SW 1271 (cell line): ENCODE data around the gene FGFR2.
"Not testable (repeated sequence)": the region's sequence is repeated elsewhere in the genome, so short reads cannot be mapped to it uniquely, and the experiment has no call there.

ENCODE experiments used
- DNase-seq, 2 experiments: peaks; one replicate each; lab custom pipeline; 2025; lab: John Stamatoyannopoulos, UW

FGFR2 gene

DNA sequence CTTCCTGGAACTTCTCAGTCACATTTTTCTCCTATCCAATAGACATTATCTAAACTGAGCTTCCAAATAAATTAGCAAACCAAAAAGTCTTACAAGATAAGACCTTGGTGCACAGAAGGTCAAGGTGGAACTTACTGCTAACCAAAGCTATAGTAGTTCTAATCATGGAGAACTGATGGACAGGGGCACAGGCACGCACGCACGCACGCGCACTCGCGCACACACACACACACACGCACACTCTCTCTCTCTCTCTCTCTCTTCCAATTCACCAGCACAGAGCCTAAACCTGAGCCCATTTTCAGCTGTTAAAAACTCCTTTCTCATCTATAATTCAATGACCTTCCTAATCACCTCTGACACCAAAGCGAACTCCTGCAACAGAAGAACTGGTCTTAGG lies 7.5 kb downstream of the FGFR2 start:
- no peak for DNase-seq

DNA sequence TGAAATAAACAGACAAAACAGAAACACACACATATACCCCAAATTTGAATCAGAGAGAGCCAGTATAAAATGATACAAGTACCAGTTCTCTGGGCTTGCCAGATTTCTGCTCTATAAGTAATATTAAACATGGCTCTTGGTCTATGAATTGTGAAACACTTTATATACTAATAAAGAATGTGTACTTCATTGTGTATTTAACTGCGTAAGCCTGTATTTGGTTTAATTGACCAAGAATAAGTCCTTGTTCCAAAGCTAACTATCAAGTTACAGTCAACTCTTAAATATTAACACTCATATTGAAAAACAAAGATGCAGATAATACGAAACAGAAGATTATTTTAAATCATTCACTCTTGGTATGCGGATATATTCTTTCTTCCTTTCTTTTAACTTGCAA lies 8.7 kb downstream of the FGFR2 start:
- no peak for DNase-seq

DNA sequence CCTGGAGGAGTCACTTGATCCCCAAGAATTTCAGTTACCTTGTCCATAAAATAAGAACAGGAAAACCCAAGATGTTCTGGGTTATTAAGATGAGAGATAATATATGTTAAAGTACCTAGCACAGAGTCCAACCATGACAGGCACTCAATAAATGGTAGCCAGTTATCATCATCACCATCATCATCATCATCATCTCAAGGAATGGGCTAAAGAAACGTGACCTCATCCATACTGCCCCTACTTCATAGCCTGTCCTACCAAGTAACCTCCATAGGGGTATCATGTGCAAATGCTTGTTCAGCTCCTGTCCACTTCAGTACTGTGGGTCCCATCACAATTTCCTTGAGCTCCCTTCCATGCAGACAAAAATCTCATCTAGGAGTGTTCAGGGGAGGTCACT lies 14.4 kb downstream of the FGFR2 start:
- DNase-seq, result no peak

DNA sequence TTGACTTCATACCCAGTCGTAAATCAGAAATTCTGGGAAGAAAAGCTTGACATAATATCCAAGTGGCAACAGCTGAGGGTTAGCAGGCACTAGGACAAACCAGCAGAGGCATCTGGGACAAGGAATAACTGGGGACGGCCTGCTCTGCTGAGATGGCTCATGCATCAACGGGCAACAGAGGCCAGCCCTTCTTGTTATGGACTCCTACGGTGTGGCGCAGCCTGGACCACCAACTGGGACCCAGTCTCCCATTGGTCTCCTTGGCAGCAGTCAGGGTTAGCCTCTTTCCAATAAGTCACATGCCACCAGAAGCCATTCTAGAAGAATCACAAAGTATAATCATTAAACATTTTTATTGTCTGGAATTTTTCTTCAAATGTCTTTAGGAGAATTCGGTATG lies 15.0 kb downstream of the FGFR2 start:
- no peak for DNase-seq

DNA sequence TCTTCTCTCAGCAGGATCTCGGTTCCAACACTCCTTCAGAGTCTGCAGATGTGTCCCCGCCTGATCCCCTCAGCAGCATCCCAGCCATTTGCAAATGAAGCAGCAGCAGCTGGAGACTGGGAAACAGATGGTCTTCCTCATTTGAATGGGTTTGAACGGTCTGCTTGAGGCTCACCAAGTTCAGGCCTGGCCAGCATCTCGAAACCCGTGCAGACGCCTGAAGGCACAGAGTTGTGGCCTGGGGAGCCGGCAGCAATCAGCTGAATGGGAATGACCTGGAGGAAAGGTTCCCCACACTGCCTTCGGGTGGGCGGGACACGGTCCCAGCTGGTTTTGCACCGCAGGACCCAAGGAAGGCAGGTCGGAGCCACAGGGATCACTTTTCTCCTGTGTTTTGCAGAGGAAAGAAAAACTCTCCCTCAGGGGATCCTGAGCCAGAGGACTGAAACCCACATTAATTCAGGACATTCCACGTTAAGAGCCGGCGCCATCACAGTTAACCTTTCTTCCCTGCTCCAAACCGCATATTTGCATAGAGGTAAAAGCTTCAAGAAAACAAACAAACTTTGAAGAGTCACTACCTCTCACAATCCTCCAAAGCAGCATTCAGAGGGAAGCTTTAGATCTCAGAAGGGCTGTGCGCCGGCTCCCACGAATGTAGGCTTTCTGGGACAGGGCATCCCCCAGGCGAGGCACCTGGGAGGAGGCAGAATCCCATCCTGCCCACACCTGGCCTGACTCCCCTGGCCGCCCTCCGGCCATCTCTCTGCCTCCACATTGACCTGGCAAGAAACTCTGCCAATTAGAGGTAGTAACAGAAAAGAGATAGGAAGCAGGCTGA lies 17.7 kb downstream of the FGFR2 start:
- no peak for DNase-seq

DNA sequence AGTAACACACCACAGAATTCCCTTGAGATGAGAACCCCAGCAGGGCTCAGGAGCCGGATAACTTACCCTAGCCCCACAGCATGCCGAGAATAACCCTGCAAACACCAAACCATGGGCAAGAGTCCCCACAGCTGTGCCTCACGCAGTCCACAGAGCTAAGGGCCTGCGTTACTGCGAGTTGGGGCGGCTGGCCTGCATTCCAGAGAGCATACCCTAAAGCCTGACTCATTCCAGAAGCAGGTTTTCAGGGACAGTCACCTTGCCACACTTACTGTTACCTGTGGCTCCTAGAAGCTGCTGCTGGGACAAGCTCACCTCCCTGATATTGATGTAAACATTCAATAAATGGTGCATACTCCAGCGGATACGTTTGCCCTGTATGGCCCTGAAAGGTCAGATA lies 18.6 kb downstream of the FGFR2 start:
- DNase-seq, result no peak

DNA sequence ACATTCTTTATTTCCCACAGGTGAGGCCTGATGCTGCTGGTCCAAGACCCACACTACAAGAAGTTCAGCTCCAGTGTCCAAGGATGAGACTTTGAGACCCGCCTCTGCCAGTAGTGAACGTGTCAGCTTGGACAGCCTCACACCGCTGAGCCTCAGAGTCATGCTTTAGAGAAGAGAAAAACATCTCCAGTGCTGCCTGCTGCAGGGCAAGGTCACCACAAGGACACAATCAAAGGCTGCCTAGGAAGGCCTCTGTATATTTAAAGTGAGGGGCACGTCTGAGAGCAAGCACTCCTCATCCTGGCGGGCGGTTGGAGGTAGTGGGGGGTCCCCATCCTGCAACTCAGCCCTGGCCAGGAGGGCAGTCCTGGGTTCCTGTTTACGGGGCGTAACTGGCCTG lies 19.3 kb downstream of the FGFR2 start:
- no peak for DNase-seq

DNA sequence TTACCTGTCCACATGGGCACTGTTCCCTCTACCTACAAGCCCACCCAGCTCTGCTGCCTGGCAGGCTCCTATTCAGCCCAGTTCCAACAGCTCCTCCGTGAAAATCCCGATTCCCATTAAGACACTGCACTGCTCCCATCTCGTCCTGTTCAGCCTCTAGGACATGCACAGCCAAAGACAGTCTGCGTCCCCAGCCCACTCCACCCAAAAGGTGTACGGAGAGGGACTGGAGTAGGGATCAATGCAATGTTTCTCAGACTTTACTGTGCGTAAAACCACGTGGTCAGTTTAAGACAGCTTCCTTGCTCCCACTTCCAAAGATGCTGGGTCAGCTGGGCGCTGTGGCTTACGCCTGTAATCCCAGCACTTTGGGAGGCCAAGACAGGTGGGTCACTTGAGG lies 19.9 kb downstream of the FGFR2 start:
- DNase-seq, result no peak

DNA sequence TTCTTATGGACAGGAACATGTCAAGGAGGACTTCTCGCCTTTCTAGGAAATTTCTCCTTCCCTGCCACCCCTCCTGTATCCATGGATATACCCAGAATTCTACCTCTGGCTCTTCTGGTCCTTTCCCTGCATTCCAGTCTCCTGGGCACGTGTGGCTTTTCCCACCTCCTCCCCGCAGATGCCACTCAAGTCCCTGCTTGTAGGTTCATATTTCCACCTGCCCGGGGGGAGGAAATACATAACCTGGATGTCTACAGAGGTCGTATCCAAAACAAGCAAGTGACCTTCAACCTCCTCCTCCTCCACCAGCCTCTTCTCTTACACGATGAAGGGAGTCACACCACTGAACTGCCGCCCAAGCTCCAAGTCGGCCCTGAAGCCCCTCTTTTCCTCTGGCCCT lies 20.7 kb downstream of the FGFR2 start:
- no peak for DNase-seq

DNA sequence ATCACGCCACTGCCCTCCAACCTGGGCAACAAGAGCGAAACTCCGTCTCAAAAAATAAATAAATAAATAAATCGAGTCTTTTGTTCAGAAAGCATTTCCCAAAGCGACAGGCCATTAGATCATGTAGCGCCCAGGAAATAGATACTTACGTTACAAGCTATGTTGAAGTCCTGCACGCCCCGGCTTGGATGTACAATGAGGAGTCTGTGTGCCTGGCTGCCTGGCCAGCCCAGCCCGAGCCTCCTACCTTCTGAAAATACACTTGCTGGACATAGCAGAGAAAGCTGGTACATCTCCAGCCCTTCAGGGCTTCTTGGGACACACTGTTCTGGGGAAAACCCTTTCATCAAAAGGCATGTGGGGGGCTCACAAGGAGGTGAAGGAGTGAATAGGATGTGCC lies 22.1 kb downstream of the FGFR2 start:
- DNase-seq, result no peak

DNA sequence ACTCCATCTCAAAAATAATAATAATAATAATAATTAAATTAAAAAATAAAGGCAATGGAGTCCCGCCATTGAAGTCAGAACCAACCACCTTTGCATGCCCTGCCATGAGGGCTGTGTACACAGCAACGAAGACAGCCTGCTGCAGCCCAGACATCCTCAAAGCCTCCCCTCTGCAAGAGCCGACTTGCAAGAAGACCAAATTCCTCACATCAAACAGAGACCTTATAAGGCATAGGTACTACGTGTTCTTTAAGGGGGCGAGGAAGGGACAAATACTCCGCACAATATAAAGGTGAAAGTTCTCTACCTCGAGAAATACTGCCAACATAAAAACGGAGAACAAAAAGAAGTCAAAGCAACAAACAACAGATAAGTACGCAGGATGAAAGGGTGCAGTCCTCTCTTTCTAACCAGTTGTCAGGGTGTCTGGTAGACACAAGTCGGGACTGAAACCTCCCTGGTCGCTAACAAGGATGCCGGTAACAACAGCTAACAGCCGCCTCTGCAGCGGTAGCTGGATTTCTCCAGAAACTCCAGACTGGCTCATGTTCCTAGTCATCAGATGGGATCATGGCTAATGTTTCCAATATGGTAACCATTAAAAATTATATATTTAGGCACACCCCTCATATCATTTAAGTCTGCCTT lies 23.6 kb downstream of the FGFR2 start:
- DNase-seq, result no peak

DNA sequence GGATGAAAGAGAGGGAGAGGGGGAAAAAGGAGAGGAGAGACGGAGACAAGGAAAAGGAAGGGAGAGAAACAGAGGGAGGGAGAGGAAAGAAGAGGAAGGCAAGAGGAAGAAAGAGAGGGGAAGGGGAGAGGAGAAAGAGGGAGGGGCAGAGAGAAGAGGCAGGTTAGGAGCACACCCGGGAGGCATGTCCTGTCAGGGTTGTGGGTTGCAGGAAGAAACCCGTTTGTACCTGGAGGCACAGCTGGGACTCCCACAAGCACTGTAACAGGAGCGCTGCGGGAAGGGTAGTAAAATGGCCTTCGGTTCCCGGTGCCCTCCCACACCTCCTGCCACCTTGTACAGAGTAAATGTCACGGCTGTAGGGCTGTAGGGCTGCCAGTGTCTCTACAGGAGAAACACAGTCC lies 24.7 kb downstream of the FGFR2 start:
- DNase-seq, result no peak

DNA sequence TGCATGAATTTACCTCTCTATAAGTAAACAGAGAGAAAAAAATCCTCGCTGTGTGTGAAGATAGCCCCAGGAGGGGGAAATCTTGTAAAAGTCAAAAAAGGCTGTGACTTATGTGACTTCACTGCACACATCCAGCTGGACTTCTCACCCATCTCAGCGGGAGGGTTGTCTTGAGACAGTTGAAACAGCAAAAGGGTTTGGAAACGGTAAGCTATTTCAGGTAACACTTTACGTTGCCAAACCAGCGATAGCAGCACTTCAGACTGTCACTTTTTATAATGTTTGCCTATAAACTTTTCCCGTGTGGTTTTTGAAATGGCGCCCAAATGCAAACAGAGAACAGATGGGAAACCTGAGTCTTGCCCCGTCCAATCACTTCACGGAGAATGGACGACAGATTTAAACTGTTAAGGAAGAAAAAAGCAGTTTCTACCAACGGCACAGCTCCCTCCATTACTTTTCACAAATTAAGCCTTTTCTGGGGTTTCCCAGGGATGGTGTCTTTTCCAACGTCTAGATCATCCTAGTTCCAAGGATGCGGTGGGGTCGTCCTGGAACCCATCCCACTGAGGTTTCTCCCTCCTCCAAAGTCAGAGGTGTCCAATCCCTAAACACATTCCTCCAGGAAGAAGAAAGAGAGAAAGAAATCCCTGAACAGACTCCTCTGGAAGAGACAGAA lies 25.2 kb downstream of the FGFR2 start:
- DNase-seq, result no peak

DNA sequence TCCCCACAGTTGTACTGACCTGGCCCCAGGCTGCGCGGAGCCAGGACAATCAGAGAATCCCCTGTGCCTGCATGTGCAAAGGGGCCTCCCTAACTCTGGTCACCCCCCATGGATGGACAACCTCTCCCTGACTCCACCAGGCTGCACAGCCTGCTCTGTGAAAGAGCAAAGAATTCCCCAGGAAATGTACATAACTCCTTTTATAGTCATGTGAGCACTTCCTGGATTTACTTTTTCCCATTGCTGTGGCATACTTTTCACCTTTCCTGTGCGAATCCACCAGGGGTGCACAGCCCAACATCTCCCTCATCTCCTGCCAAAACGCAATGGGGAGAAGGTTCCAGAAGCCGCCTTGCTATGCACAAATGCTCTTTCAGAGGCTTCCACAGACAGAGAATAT lies 27.9 kb downstream of the FGFR2 start:
- DNase-seq, result no peak

DNA sequence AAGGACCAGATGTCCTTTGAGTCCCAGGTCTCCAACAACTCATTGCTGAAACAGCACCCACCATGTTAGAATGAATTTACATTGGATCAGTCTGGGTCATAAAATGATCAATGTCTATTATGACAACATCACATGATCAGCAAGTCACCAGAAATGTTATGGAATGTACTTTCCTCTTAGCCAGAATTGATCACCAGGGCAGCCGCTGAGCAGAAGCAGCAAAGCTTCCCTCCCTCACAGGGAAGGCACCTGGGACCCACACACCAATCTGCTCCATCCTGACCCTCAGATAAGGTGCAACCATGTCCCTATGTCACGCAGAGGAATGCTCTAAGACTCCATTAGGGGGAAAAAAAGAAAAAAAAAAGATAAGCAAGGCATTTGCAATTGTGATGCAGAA lies 30.0 kb downstream of the FGFR2 start:
- no peak for DNase-seq

DNA sequence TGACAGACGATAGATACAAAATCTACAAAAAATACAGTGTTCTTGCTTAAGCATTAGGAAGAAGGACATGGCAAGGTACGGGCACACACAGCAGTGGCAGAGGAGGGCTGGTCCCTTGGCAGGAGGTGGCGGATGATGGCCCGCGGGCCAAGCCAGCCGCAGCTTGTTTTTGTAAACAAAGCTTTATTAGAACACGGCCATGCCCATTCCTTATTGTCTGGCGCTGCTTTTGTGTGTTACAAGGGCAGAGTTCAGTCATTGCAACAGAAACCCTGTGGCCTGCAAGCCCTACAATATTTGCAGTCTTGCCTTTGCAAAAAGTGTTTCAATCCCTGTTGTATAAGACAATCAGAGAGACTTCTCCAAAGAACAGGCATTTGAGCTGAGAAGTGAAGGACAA lies 30.7 kb downstream of the FGFR2 start:
- DNase-seq, result no peak

DNA sequence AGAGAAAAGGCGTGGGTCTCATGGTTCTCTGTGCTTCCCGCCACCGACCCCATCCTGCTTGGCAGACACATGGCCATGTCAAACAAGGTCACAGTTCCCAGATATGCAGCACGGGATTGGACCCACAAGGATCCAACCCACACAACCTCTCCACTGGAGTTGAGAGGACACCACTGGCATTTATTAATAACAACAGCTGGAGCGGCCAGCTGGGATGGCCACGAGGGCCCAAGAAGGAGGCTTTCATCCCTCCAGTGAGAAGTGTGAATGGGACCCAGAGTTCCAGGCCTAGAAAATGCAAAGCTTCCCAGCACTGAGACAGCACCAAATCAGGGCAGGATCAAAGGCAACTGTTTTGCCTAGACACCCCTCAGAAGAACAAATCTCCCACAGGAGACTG lies 31.5 kb downstream of the FGFR2 start:
- DNase-seq, result no peak

DNA sequence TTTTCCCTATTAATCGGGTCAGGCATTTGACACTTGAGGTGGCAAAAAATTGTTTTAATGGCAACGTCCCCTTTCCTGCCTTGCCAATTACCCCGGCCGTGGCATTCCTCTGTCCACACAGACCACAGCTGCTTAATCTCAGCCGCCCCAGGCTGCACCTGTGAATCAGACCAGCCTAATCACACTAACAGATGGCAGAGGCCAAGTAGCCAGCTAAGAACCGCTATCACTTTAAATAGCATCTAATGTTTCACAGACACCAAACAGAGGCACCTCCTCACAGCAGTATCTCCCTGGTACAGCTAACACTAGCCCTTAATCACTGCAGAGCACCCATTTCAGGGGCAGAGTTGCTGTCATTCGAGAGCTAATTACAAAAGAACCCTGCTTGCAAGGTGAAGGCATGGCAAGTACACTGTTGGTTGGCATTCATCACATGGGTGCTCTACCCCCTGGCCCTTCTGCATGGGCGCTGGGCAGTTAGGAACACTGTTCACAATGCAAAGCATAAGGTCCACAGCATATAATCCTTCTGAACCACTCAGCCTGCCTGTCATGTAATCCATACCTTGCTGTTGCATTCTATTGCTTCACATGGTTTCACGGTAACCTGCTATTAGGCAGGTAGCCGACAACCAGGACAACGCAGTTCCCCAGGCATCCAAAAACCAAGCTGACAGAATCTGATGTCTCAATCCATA lies 38.8 kb downstream of the FGFR2 start:
- DNase-seq, result no peak

DNA sequence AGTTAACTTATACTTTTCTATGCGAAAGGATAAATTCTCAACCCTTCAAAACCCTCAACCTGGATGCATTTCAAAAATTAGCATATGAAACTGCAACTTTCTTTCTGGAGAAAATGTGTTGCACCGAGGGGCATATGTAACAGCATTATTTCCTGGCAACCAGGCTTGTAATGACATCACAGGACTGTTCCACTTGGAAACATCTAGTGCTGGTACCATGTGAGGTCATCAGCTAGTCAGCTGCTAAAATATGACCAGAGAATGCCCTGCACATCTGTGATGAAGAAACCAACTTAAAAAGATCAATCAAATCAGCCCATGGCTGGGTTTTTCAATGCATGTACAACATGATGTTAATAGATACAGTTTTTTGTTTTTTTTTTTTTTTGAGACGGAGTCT lies 40.0 kb downstream of the FGFR2 start:
- DNase-seq, result no peak

DNA sequence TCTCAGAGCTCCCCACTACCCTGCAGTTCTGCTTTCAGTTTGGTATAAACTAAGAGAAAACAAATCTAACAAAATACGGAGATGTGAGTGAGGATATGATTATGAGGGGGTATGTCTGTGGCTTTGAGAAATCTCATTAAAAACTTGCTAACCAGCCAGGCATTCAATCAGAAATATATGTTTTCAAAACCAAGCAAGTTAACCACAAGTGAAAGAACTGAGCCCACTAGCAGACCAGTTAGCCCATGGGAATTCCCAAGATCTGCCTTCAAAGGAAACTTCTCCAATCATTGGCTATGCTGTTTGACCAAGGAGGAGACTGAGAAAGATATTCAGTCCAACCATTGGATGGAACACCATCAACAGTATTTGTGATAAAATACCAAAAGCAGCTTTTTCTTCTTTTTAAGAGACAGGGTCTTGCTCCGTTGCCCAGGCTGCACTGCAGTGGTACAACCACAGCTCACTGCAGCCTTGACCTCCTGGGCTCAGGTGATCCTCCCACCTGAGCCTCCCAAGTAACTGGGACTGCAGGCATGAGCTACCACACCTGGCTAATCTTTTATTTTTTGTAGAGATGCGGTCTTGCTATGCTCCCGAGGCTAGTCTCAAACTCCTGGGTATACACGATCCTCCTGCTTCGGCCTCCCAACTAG lies 41.2 kb downstream of the FGFR2 start:
- DNase-seq, result no peak

DNA sequence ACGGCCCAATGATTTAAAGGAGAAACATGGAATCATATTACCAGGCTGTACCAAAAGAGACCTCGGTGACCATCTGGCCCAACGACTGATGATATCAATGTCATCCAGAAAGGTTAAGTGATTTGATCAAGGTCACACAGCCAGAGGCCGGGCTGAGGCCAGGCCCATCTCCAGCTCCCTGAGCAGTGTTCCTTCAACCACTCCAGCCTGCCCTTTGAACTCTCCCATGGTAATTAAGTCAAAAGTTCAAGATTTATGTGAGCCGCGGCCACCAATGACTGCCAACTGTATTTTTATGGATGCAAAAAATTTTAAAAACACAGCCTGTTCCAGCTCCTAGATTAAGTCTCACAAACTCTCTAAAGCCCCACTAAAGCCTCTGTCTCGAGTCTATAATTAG lies 41.8 kb downstream of the FGFR2 start:
- DNase-seq, result no peak

DNA sequence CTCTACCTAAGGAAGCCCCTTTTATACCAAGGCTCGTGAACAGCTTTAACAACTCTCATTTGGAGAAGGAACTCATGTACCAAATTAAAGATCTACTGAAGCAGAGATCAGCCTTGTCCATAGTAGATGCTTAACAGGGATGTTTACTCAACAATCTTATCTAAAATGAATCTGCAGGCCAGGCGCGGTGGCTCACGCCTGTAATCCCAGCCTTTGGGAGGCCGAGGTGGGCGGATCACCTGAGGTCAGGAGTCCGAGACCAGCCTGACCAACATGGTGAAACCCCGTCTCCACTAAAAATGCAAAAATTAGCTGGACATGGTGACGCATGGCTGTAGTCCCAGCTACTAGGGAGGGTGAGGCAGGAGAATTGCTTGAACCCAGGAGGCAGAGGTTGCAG lies 43.3 kb downstream of the FGFR2 start:
- DNase-seq, result not testable (repeated sequence)
